ENCODE results near the gene ATXN1. TPM values are rescaled to one million over a fixed set of nuclear protein-coding genes. Genes with fewer than 3 reads are reported as not detected.
"Not testable (repeated sequence)": the region's sequence is repeated elsewhere in the genome, so short reads cannot be mapped to it uniquely, and the experiment has no call there.

The ATXN1 gene
- total RNA-seq, 2 experiments from 2014 or later = 34.1 to 36.7 TPM

DNA sequence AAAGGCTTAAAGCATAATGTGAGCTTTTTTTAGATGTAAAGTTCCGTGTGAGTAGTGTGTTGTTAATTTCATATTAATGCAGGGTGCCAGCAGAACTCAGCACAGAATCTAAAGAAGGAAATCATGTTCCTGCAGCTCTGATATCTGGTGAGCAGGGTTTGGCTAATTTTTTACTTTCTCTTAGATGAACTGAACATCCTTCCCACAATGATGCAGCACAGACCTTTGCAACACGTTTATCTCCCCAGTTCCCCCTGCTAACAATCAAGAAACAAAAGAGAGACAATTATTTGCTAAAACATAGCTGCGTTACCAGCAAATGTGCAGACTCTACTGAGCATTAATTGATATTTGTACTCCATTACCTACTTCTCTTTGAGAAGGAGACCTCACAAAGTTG, 39.1 kb upstream of the ATXN1 start:
- DNase-seq = no peak
- no peaks in the 10 kb centered on the region for H3K9me3 Mint-ChIP-seq
- no peaks in the 10 kb centered on the region for H3K27me3 Mint-ChIP-seq
- H3K27ac Mint-ChIP-seq = no peak overlapping the region
- no peaks in the 10 kb centered on the region for H3K36me3 Mint-ChIP-seq
- H3K4me3 Mint-ChIP-seq = no peak overlapping the region
- peaks cover 23% of the 10 kb centered on the region for H3K4me1 Mint-ChIP-seq (ENCODE audit: low read depth)
- ChIA-PET POLR2A (interaction anchor here (1.1 kb wide), 1 partner anchor 52 kb away, joined by 3 read pairs; no protein-coding TSS in a partner anchor), CTCF (interaction anchor here (1.5 kb wide), 2 partner anchors 29 to 37 kb away, joined by 4 to 5 read pairs; no protein-coding TSS in a partner anchor)
- intact Hi-C loops (cut with micrococcal nuclease) = loop anchor here (2.0 kb wide), 2 partner anchors 34 to 36 kb away; no protein-coding TSS in a partner anchor

DNA sequence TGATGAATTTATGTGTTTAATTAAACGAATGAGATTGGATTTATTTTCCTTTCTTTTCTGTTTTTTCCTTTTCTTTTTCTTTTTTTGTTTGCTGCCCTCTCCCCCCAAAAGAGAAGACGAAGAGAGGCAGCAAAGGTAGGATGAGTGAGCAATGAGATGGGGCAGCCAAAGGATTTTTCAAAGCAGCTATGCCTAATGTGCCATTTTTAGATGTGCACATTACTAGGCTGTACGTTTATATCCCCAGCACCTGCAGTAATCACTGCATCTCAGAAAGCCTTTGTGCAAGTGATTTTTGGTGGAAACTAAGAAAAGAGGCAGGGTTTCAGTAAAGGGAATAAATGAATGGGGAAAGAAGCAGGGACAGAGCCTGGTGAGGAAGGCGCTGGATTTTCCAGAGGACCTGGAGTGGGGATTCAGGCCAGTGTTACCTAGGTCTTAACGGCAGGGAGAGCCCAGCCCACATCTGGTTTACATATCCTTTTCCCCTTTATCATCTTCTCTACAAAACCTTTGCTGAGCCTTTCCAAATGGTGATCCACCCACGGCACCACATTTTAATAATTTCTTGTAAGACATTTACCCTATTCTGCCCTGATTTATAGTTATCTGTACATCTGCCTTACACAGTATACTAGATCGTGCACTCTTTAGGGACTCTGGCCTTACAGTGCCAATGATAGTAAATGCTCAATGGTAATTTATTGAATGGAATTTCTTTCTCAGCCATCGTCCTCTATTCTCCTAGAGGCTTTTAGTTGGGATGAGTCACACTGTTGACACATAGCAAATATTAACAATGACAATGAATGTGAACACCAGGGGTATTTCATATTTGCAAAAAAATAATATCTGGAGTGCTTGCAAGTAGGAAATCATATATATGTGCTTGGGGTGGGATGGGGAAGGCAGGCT, 38.3 kb upstream of the ATXN1 start:
- DNase-seq = no peak
- Mint-ChIP-seq H3K27me3 (no peaks in the 10 kb centered on the region), H3K9me3 (no peaks in the 10 kb centered on the region), H3K4me3 (no peak overlapping the region), H3K4me1 (ENCODE audit: low read depth) (peaks cover 23% of the 10 kb centered on the region), H3K36me3 (no peaks in the 10 kb centered on the region), H3K27ac (no peak overlapping the region)
- POLR2A ChIA-PET = interaction anchor here (1.1 kb wide), 1 partner anchor 53 kb away, joined by 3 read pairs; no protein-coding TSS in a partner anchor
- CTCF ChIA-PET = no interaction called here
- intact Hi-C loops (cut with micrococcal nuclease) = loop anchor here (2.0 kb wide), 2 partner anchors 33 to 37 kb away; no protein-coding TSS in a partner anchor

DNA sequence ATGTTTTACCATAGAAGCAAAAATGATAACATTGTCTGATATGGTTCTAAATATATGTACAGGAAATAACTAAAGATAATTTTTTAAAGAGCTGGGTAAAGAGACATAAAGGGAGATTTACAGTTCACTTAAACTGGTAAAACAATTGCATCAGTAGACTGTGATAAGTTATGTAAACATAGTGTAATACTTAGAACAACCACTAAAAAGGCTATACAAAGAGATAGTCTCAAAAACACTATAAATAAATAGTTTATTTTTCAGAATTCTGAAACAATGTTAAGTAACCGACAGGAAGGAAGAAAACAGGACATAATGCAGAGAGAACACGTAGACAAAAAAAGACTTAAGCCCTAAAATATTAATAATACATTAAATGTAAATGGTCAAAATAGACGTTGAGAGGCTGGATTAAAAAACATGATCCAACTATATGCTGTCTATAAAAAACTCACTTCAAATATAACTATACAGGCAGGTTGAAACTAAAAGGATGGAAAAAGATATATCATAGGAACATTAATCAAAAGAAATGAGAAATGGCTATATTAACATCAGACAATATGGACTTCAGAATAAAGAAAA, 32.7 kb upstream of the ATXN1 start:
- ChIA-PET CTCF (no interaction called here), POLR2A (no interaction called here)
- Mint-ChIP-seq H3K27ac (no peak overlapping the region), H3K36me3 (no peaks in the 10 kb centered on the region), H3K27me3 (no peaks in the 10 kb centered on the region), H3K4me3 (no peak overlapping the region), H3K4me1 (ENCODE audit: low read depth) (no peaks in the 10 kb centered on the region), H3K9me3 (no peaks in the 10 kb centered on the region)
- DNase-seq = no peak
- intact Hi-C loops (cut with micrococcal nuclease) = no loop called here

DNA sequence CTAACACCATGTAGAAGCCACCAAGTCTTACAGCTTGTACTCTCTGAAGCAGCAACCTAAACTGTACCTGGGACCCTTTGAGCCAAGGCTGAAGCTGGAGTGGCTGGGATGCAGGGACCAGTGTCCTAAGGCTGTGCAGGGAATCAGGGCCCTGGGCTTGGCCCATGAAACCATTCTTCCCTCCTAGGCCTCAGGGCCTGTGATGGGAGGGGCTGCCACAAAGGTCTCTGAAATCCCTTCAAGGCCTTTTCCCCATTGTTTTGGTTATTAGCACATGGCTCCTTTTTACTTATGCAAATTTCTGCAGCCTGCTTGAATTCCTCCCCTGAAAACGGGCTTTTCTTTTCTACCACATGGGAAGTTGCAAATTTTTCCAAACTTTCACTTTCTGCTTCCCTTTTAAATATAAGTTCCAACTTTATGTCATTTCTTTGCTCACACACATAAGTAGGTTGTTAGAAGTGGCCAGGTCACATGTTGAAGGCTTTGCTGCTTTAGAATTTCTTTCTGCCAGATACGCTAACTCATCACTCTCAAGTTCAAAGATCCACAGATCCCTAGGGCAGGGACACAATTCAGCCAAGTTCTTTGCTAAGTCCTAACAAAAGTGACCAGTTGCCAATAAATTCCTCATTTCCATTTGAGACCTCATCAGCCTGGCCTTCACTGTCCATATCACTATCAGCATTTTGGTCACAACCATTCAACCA, 28.2 kb upstream of the ATXN1 start:
- CTCF ChIA-PET = interaction anchor here (0.6 kb wide), 1 partner anchor 16 kb away, joined by 4 read pairs; no protein-coding TSS in a partner anchor
- Mint-ChIP-seq H3K27me3 (no peaks in the 10 kb centered on the region), H3K36me3 (peaks cover 4% of the 10 kb centered on the region), H3K4me3 (no peak overlapping the region), H3K27ac (no peak overlapping the region), H3K4me1 (ENCODE audit: low read depth) (no peaks in the 10 kb centered on the region), H3K9me3 (peaks cover 2% of the 10 kb centered on the region)
- no peak for DNase-seq
- POLR2A ChIA-PET = no interaction called here
- intact Hi-C loops (cut with micrococcal nuclease) = no loop called here

DNA sequence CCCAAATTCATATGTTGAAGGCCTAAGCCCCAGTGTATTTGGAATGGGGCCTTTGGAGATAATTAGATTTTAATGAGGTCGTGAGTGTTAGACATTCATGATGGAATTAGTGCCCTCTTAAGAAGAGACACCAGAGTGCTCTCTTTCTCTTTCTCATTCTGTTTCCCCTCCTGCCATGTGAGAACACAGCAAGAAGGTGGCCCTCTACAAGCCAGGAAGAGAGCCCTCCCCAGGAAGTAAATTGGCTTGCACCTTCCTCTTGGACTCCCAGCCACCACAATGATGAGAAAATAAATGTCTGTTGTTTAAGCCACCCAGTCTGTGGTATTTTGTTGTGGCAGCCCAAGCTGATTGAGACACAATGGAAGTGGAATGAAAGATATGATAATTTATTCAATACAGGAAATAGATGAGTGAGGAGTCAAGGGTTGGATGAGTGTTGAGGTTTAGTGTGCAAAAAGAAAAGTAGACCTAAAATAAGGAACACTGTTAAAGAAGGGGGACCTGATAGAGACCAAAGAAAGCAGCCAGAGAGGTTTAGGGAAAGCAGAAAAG, 25.9 kb upstream of the ATXN1 start:
- DNase-seq = no peak
- Mint-ChIP-seq H3K4me1 (ENCODE audit: low read depth) (no peaks in the 10 kb centered on the region), H3K36me3 (peaks cover 4% of the 10 kb centered on the region), H3K27me3 (no peaks in the 10 kb centered on the region), H3K4me3 (no peak overlapping the region), H3K9me3 (peaks cover 2% of the 10 kb centered on the region), H3K27ac (no peak overlapping the region)
- POLR2A ChIA-PET = no interaction called here
- intact Hi-C loops (cut with micrococcal nuclease) = no loop called here
- CTCF ChIA-PET = no interaction called here

DNA sequence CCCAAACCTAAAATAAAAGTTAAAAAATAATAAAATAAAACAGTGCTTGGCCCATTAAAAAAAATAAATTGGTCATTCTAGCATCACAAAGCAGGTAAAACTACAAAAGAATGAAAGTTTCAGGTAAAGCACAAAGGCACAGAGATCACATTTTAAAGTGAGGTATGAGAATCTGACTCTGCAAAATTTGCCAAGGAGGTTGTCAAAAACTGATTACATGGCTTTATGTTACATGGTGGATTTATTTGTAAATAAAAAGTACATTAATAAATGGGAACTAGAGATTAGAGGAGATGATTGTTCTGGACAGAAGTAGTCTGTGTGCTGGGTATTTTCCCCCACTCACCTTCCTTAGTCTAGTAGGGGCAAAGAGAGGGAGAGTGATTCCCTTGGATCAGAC, 24.2 kb upstream of the ATXN1 start:
- intact Hi-C loops (cut with micrococcal nuclease) = no loop called here
- ChIA-PET POLR2A (no interaction called here), CTCF (no interaction called here)
- Mint-ChIP-seq H3K27me3 (no peaks in the 10 kb centered on the region), H3K36me3 (peaks cover 4% of the 10 kb centered on the region), H3K27ac (no peak overlapping the region), H3K4me1 (ENCODE audit: low read depth) (no peaks in the 10 kb centered on the region), H3K9me3 (peaks cover 2% of the 10 kb centered on the region), H3K4me3 (no peak overlapping the region)
- DNase-seq = no peak

DNA sequence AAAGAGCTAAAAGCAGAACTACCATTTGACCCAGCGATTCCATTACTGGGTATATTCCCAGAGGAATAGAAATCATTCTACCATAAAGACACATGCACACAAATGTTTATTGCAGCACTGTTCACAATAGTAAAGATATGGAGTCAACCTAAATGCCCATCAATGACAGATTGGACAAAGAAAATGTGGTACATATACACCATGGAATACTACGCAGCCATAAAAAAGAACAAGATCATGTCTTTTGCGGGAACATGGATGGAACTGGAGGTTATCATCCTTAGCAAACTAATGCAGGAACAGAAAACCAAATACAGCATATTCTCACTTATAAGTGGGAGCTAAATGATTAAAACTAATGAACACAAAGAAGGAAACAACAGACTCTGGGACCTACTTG, 23.7 kb upstream of the ATXN1 start:
- intact Hi-C loops (cut with micrococcal nuclease); POLR2A ChIA-PET; H3K4me1 Mint-ChIP-seq (ENCODE audit: low read depth); H3K36me3 Mint-ChIP-seq; DNase-seq; H3K9me3 Mint-ChIP-seq; H3K27ac Mint-ChIP-seq; H3K4me3 Mint-ChIP-seq; H3K27me3 Mint-ChIP-seq; CTCF ChIA-PET: not testable (repeated sequence)

DNA sequence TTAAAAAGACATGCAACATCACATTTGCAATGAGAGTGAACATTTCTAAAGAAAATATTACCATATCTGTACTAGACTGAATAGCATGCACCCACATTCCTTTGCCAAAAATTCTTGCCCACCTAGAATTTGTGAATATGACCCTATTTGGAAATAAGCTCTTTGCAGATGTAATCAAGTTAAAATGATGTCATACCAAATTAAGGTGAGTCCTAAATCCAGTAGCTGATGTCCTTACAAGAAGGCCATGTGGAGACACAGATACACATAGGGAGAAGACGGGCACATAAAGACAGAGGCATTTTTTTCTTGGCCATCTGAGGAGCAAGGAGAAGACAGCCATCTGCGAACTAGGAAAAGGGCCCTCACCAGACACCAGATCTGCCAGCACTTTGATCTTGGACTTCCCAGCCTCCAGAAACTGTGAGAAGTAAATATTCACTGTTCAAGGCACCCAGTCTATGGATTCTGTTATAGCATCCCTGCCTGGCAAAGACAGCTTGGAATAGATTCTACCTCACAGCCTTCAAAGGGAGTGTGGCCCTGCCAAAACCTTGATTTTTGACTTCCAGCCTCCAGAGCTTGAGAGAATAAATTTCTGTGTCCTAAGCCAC, 22.8 kb upstream of the ATXN1 start:
- CTCF ChIA-PET = interaction anchor here (1.1 kb wide), 2 partner anchors 14 to 181 kb away, joined by 5 read pairs; no protein-coding TSS in a partner anchor
- Mint-ChIP-seq H3K4me1 (ENCODE audit: low read depth) (no peaks in the 10 kb centered on the region), H3K9me3 (peaks cover 2% of the 10 kb centered on the region), H3K27ac (no peak overlapping the region), H3K27me3 (peaks cover 2% of the 10 kb centered on the region), H3K36me3 (peaks cover 4% of the 10 kb centered on the region), H3K4me3 (no peak overlapping the region)
- no peak for DNase-seq
- intact Hi-C loops (cut with micrococcal nuclease) = no loop called here
- POLR2A ChIA-PET = no interaction called here

DNA sequence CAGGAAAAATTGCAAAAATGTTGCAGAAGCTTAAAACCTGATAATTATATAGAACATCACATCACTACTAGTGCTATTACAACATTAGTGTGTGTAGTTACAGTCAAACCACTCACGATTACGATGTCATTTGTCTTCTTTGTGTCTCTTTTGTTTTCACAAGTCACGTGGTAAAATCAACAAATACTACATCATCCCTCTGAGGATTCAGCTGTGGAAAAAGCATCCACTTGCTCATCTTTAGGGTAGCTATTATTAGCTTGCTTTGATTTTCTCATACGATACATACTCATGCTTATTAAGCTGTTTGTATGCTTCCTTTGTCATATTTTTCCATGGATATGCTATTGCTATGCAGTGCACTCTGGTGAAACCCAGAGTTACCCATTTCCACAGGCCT, 22.2 kb upstream of the ATXN1 start:
- Mint-ChIP-seq H3K27ac (no peak overlapping the region), H3K9me3 (peaks cover 2% of the 10 kb centered on the region), H3K4me1 (ENCODE audit: low read depth) (no peaks in the 10 kb centered on the region), H3K27me3 (peaks cover 2% of the 10 kb centered on the region), H3K4me3 (no peak overlapping the region), H3K36me3 (peaks cover 4% of the 10 kb centered on the region)
- CTCF ChIA-PET = interaction anchor here (1.1 kb wide), 2 partner anchors 13 to 182 kb away, joined by 5 read pairs; no protein-coding TSS in a partner anchor
- intact Hi-C loops (cut with micrococcal nuclease) = no loop called here
- POLR2A ChIA-PET = no interaction called here
- DNase-seq = no peak

DNA sequence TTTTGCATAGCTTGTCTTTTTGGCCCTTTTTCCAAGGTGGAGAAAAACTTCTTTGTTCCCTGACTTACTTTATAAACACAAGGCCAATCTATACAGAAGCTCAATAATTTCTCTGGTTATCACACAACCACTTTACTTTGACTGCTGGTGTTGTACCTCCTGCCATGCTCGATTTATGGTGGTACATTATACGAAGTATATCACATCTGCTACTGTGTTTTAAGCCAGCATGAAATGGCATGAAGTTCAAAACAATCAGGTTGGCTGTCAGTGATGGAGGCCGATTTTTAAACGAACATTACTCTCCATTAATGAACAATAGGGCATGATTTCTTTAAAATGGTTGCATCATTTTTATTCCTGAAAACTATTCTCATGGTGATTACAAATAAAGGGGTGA, 21.0 kb upstream of the ATXN1 start:
- H3K9me3 Mint-ChIP-seq = peaks cover 2% of the 10 kb centered on the region
- ChIA-PET CTCF (interaction anchor here (0.7 kb wide), 1 partner anchor 10 kb away, joined by 3 read pairs; no protein-coding TSS in a partner anchor), POLR2A (no interaction called here)
- H3K4me3 Mint-ChIP-seq = no peak overlapping the region
- H3K4me1 Mint-ChIP-seq (ENCODE audit: low read depth) = no peaks in the 10 kb centered on the region
- intact Hi-C loops (cut with micrococcal nuclease) = no loop called here
- no peak overlapping the region for H3K27ac Mint-ChIP-seq
- DNase-seq = no peak
- peaks cover 2% of the 10 kb centered on the region for H3K27me3 Mint-ChIP-seq
- peaks cover 4% of the 10 kb centered on the region for H3K36me3 Mint-ChIP-seq

DNA sequence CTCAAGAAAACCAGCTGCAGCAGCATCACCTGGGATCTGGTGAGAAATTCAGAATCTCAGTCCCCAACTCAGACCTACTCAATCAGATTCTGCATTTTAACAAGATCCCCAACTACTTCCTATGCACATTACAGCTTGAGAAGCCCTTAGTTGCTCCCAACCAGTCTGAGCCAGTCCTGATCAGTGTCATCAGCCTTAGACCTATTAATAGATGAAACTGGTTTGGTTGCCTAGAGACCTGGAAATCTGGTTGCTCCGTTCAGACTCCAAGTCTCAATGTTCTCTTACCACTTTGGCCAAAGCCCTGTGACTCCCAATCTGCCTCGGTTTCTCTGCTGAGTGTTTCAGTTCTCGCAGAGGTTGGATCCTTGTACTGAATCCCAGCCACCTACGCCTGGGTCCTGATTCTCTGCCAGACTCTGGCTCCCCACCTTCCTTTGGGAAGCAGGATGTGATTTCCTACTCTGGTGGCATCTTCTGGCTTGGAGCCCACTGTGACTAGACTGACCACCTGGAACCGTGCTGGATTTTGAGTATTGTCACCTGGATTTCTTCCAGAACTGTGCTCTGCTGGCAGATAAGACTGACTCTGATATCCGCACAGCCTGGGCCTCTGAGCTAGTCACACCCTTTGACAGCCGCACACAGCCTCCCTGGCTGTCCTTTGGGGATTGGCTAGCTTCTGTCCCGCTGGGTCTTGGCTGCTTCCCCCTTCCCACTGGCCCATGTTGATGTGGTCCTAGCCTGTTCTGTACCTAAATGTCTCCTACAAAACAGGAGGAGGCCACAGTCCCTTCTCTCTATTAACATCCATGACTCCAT, 20.3 kb upstream of the ATXN1 start:
- Mint-ChIP-seq H3K4me1 (ENCODE audit: low read depth) (no peaks in the 10 kb centered on the region), H3K4me3 (no peak overlapping the region), H3K36me3 (peaks cover 4% of the 10 kb centered on the region), H3K27me3 (peaks cover 2% of the 10 kb centered on the region), H3K27ac (no peak overlapping the region), H3K9me3 (peaks cover 2% of the 10 kb centered on the region)
- no peak for DNase-seq
- POLR2A ChIA-PET = no interaction called here
- CTCF ChIA-PET = interaction anchor here (0.6 to 0.7 kb wide), 2 partner anchors 9 to 48 kb away, joined by 3 read pairs; no protein-coding TSS in a partner anchor
- intact Hi-C loops (cut with micrococcal nuclease) = no loop called here
